PC-3 (cell line): Measurements from ENCODE around the gene GFRA1. TPM values are rescaled to one million over a fixed set of nuclear protein-coding genes. Genes with fewer than 3 reads are reported as not detected.

ENCODE experiments used
- ATAC-seq: fragments of 200-7000 bp; cut with Tn5 transposase; 2 replicates; pipeline ENCODE4 v1.9.1; 2020; ENCODE audit warnings: mild to moderate bottlenecking, moderate library complexity
- BruUV-seq: library from RNA; stranded (reverse); fragments of 400-500 nt; replicated peaks from 2 replicates; lab custom pipeline; 2021; lab: Mats Ljungman, UMichigan
- CTCF ChIA-PET: fragments of 300-600 bp; sonication (Branson Sonifier 250); formaldehyde crosslinking; loops from one replicate; lab custom pipeline; 2022; ENCODE audit warnings: antibody characterized with exemption; lab: Charles Lee
- POLR2A ChIA-PET: fragments of 300-600 bp; sonication (Branson Sonifier 250); formaldehyde crosslinking; loops from one replicate; lab custom pipeline; 2022; ENCODE audit warnings: antibody characterized with exemption; ENCODE audit not compliant: unreplicated experiment; lab: Charles Lee
- DNase-seq: peaks from one replicate; pipeline ENCODE4 v3.0.0-alpha.2; 2015
- H2AFZ ChIP-seq: fragments of 300-600 bp; sonication (generic); 2 replicates; pipeline ENCODE4 v1.6.0; 2016; ENCODE audit warnings: antibody characterized with exemption, low read length
- H3F3A ChIP-seq: fragments of 300-600 bp; sonication (generic); one replicate; pipeline ENCODE4 v1.6.0; 2017; ENCODE audit warnings: antibody characterized with exemption, low read length, control low read depth, mild to moderate bottlenecking; ENCODE audit not compliant: unreplicated experiment
- H3K27ac ChIP-seq: fragments of 300-600 bp; sonication (generic); 2 replicates; pipeline ENCODE4 v1.5.1; 2016; ENCODE audit warnings: mild to moderate bottlenecking, low read length
- H3K27me3 ChIP-seq: fragments of 300-600 bp; sonication (generic); 2 replicates; pipeline ENCODE4 v1.6.1; 2016; ENCODE audit warnings: low read length, mixed read lengths
- H3K36me3 ChIP-seq: fragments of 300-600 bp; sonication (generic); 2 replicates; pipeline ENCODE4 v1.6.1; 2016; ENCODE audit warnings: low read depth, mixed run types, low read length, mixed read lengths
- H3K4me1 ChIP-seq: fragments of 300-600 bp; sonication (generic); 2 replicates; pipeline ENCODE4 v1.5.1; 2016; ENCODE audit warnings: low read length; ENCODE audit not compliant: insufficient read depth
- H3K4me2 ChIP-seq: fragments of 300-600 bp; sonication (generic); 2 replicates; pipeline ENCODE4 v1.6.0; 2016; ENCODE audit warnings: low read length
- H3K4me3 ChIP-seq: fragments of 300-600 bp; sonication (generic); 2 replicates; pipeline ENCODE4 v1.5.1; 2016; ENCODE audit warnings: mild to moderate bottlenecking, low read length, mixed read lengths
- H3K79me2 ChIP-seq: fragments of 300-600 bp; sonication (generic); 2 replicates; pipeline ENCODE4 v1.6.1; 2017; ENCODE audit warnings: low read length, mixed read lengths
- H3K9ac ChIP-seq: fragments of 300-600 bp; sonication (generic); 2 replicates; pipeline ENCODE4 v1.6.0; 2016; ENCODE audit warnings: mild to moderate bottlenecking, low read length
- H3K9me2 ChIP-seq: fragments of 300-600 bp; sonication (generic); replicated peaks from 2 replicates; pipeline ENCODE4 v1.6.1; 2016; ENCODE audit warnings: mixed run types, low read length, mixed read lengths
- H3K9me3 ChIP-seq: fragments of 300-600 bp; sonication (generic); 2 replicates; pipeline ENCODE4 v1.6.1; 2016; ENCODE audit warnings: low read length, mixed read lengths
- H4K20me1 ChIP-seq: fragments of 300-600 bp; sonication (generic); 2 replicates; pipeline ENCODE4 v1.6.1; 2016; ENCODE audit warnings: low read length, mixed read lengths
- CTCF ChIP-seq: fragments of 300-600 bp; sonication (generic); conservative IDR thresholded peaks from 2 replicates; pipeline ENCODE4 v1.5.1; 2017; ENCODE audit warnings: antibody characterized with exemption, low read depth, mild to moderate bottlenecking, low read length
- EZH2 ChIP-seq: fragments of 300-600 bp; sonication (generic); IDR thresholded peaks from one replicate; pipeline ENCODE4 v1.6.1; 2017; ENCODE audit warnings: antibody characterized with exemption, mild to moderate bottlenecking, low read length; ENCODE audit not compliant: unreplicated experiment
- EZH2phosphoT487 ChIP-seq: fragments of 300-600 bp; sonication (generic); IDR thresholded peaks from 2 replicates; pipeline ENCODE4 v1.6.1; 2018; ENCODE audit warnings: mild to moderate bottlenecking, antibody characterized with exemption, low read length, borderline replicate concordance
- intact Hi-C: fragments of 100-400 bp; cut with micrococcal nuclease; formaldehyde crosslinking; loops from 2 replicates; pipeline ENCODE4 v1.9.0; 2023
- total RNA-seq: library from RNA; depleted of rRNA; stranded (reverse); fragments of >200 nt; gene quantifications from 2 replicates; pipeline ENCODE4 v1.2.3, GENCODE V29; 2014

GFRA1 gene
- total RNA-seq, 1 experiment from 2014 or later, result not detected

GRCh38 chr10:116073510-116073909 is 199.5 kb downstream of the GFRA1 start:
- ChIA-PET CTCF (no interaction called here), POLR2A (no interaction called here)
- no TSS peak for BruUV-seq
- TF ChIP-seq EZH2, result no peak
- no peak for TF ChIP-seq EZH2phosphoT487
- no peak for TF ChIP-seq CTCF
- DNase-seq, result no peak
- H3K9me2 ChIP-seq, result no peaks in the 10 kb centered on the region
- H3K9ac ChIP-seq, result no peak overlapping the region
- H3F3A ChIP-seq, result no peaks in the 10 kb centered on the region
- no peak for ATAC-seq
- no peaks in the 10 kb centered on the region for H3K36me3 ChIP-seq
- H4K20me1 ChIP-seq, result no peaks in the 10 kb centered on the region
- no peaks in the 10 kb centered on the region for H3K79me2 ChIP-seq
- H3K4me1 ChIP-seq, result no peaks in the 10 kb centered on the region
- H2AFZ ChIP-seq, result no peak overlapping the region
- H3K27me3 ChIP-seq, result 0 out of 2 replicates have a peak, but pooled peaks cover 1% of the 10 kb centered on the region
- no peak overlapping the region for H3K4me3 ChIP-seq
- H3K9me3 ChIP-seq, result no peaks in the 10 kb centered on the region
- no peak overlapping the region for H3K4me2 ChIP-seq
- intact Hi-C loops, result no loop called here
- H3K27ac ChIP-seq, result no peak overlapping the region

- no peak for TF ChIP-seq EZH2phosphoT487
- TF ChIP-seq EZH2, result no peak
- no peak for TF ChIP-seq CTCF
- Histone ChIP-seq H4K20me1 (no peaks in the 10 kb centered on the region), H3K9me3 (no peaks in the 10 kb centered on the region), H3K36me3 (no peaks in the 10 kb centered on the region), H3K9me2 (no peaks in the 10 kb centered on the region), H3K4me3 (no peak overlapping the region), H3K27ac (no peak overlapping the region), H3F3A (no peaks in the 10 kb centered on the region), H3K79me2 (no peaks in the 10 kb centered on the region), H3K27me3 (0 out of 2 replicates have a peak, but pooled peaks cover 6% of the 10 kb centered on the region), H3K4me1 (no peaks in the 10 kb centered on the region), H2AFZ (no peak overlapping the region), H3K4me2 (no peak overlapping the region), H3K9ac (no peak overlapping the region)
- ChIA-PET POLR2A (no interaction called here), CTCF (no interaction called here)
- BruUV-seq, result no TSS peak
- no peak for ATAC-seq
- no peak for DNase-seq
- intact Hi-C loops, result no loop called here
Measured at GRCh38 chr10:116073001-116073400, 200.0 kb downstream of the GFRA1 start.

- Histone ChIP-seq H3K4me3 (no peak overlapping the region), H3K9me3 (no peaks in the 10 kb centered on the region), H3K27ac (no peak overlapping the region), H3K4me1 (no peaks in the 10 kb centered on the region), H3F3A (no peaks in the 10 kb centered on the region), H3K36me3 (no peaks in the 10 kb centered on the region), H3K27me3 (0 out of 2 replicates have a peak, but pooled peaks cover 7% of the 10 kb centered on the region), H3K9me2 (no peaks in the 10 kb centered on the region), H3K4me2 (no peak overlapping the region), H3K9ac (no peak overlapping the region), H4K20me1 (no peaks in the 10 kb centered on the region), H2AFZ (no peak overlapping the region), H3K79me2 (no peaks in the 10 kb centered on the region)
- intact Hi-C loops, result no loop called here
- POLR2A ChIA-PET, result no interaction called here
- ATAC-seq, result no peak
- CTCF ChIA-PET, result no interaction called here
- no peak for TF ChIP-seq EZH2phosphoT487
- no peak for DNase-seq
- BruUV-seq, result no TSS peak
Measured at GRCh38 chr10:116071453-116072148, 201.4 kb downstream of the GFRA1 start.
